IMR-90 (cell line): ENCODE results near the gene LBP. TPM values are rescaled to one million over a fixed set of nuclear protein-coding genes. Genes with fewer than 3 reads are reported as not detected.

Experiments used
- ATAC-seq: fragments of 200-7000 bp; cut with Tn5 transposase; 2 replicates; pipeline ENCODE4 v1.9.1; 2020; ENCODE audit warnings: low read depth, mild to moderate bottlenecking, moderate library complexity
- BruUV-seq: library from RNA; stranded (reverse); fragments of 400-500 nt; replicated peaks from 2 replicates; lab custom pipeline; 2021; lab: Mats Ljungman, UMichigan
- CTCF ChIA-PET: fragments of 300-600 bp; formaldehyde crosslinking; extraction: SDS; loops from one replicate; lab custom pipeline; 2021; ENCODE audit warnings: antibody characterized with exemption; lab: Yijun Ruan, JAX
- POLR2A ChIA-PET: fragments of 300-600 bp; sonication (Branson Sonifier 250); formaldehyde crosslinking; loops from one replicate; lab custom pipeline; 2022; ENCODE audit warnings: antibody characterized with exemption; ENCODE audit not compliant: unreplicated experiment; lab: Charles Lee
- DNase-seq: peaks from one replicate; pipeline ENCODE4 v3.0.0; 2013
- H2AFZ ChIP-seq: replicated peaks from 2 replicates; pipeline ENCODE3; 2013; ENCODE audit warnings: low read length, mild to moderate bottlenecking; ENCODE audit not compliant: poor library complexity
- H2AK5ac ChIP-seq: 2 replicates; pipeline ENCODE4 v1.6.1; 2013; ENCODE audit warnings: low read depth, low read length, inconsistent platforms
- H2AK9ac ChIP-seq: replicated peaks from 2 replicates; pipeline ENCODE3; 2013; ENCODE audit warnings: mild to moderate bottlenecking, low read depth, low read length, moderate library complexity; ENCODE audit not compliant: poor library complexity
- H2BK120ac ChIP-seq: 2 replicates; pipeline ENCODE4 v1.6.1; 2013; ENCODE audit warnings: low read depth, low read length, inconsistent platforms
- H2BK15ac ChIP-seq: 3 replicates; pipeline ENCODE4 v1.6.1; 2013; ENCODE audit warnings: low read depth, low read length, inconsistent platforms
- H2BK20ac ChIP-seq: 2 replicates; pipeline ENCODE4 v1.6.1; 2013; ENCODE audit warnings: low read depth, mild to moderate bottlenecking, inconsistent platforms, low read length, moderate library complexity
- H2BK5ac ChIP-seq: 2 replicates; pipeline ENCODE4 v1.6.1; 2013; ENCODE audit warnings: mild to moderate bottlenecking, low read depth, low read length, inconsistent platforms; ENCODE audit not compliant: poor library complexity, severe bottlenecking
- H3K14ac ChIP-seq: replicated peaks from 2 replicates; pipeline ENCODE4 v1.6.1; 2013; ENCODE audit warnings: low read depth, low read length, inconsistent platforms
- H3K18ac ChIP-seq: 2 replicates; pipeline ENCODE4 v1.6.1; 2013; ENCODE audit warnings: low read depth, low read length, control low read depth
- H3K23ac ChIP-seq: 2 replicates; pipeline ENCODE4 v1.6.1; 2013; ENCODE audit warnings: low read depth, low read length, inconsistent platforms
- H3K27ac ChIP-seq: 2 replicates; pipeline ENCODE4 v1.5.1; 2013; ENCODE audit warnings: mild to moderate bottlenecking, control low read depth, low read length; ENCODE audit not compliant: insufficient read depth
- H3K27me3 ChIP-seq: 2 replicates; pipeline ENCODE4 v1.6.1; 2013; ENCODE audit warnings: low read length; ENCODE audit not compliant: control insufficient read depth, insufficient read depth
- H3K36me3 ChIP-seq: 2 replicates; pipeline ENCODE4 v1.6.1; 2013; ENCODE audit warnings: low read length, mixed read lengths; ENCODE audit not compliant: control insufficient read depth, insufficient read depth
- H3K4ac ChIP-seq: 2 replicates; pipeline ENCODE4 v1.6.1; 2013; ENCODE audit warnings: low read depth, low read length, inconsistent platforms
- H3K4me1 ChIP-seq: 2 replicates; pipeline ENCODE4 v1.6.1; 2013; ENCODE audit warnings: low read length, mixed read lengths; ENCODE audit not compliant: control insufficient read depth, insufficient read depth
- H3K4me2 ChIP-seq: 2 replicates; pipeline ENCODE4 v1.6.1; 2013; ENCODE audit warnings: low read depth, mild to moderate bottlenecking, control low read depth, low read length, moderate library complexity
- H3K4me3 ChIP-seq: 2 replicates; pipeline ENCODE4 v1.5.1; 2013; ENCODE audit warnings: low read depth, mild to moderate bottlenecking, control low read depth, low read length, moderate library complexity; ENCODE audit not compliant: insufficient read depth
- H3K56ac ChIP-seq: 2 replicates; pipeline ENCODE4 v1.6.1; 2013; ENCODE audit warnings: low read length, inconsistent platforms; ENCODE audit not compliant: insufficient read depth; ENCODE audit errors: extremely low read depth
- H3K79me1 ChIP-seq, 2 experiments: 2 replicates each; pipeline ENCODE4 v1.6.1; 2013; ENCODE audit warnings: low read length in 2 of 2, inconsistent platforms in 1 of 2, low read depth in 1 of 2
- H3K9ac ChIP-seq: 2 replicates; pipeline ENCODE4 v1.6.1; 2013; ENCODE audit warnings: low read depth, low read length, control low read depth
- H3K9me1 ChIP-seq: 2 replicates; pipeline ENCODE4 v1.6.1; 2013; ENCODE audit warnings: low read length, inconsistent platforms; ENCODE audit not compliant: insufficient read depth
- H3K9me3 ChIP-seq: 2 replicates; pipeline ENCODE4 v1.6.1; 2013; ENCODE audit warnings: low read length; ENCODE audit not compliant: control insufficient read depth, insufficient read depth
- H4K20me1 ChIP-seq: 2 replicates; pipeline ENCODE4 v1.6.1; 2013; ENCODE audit warnings: low read length, inconsistent platforms; ENCODE audit not compliant: insufficient read depth
- H4K5ac ChIP-seq: 2 replicates; pipeline ENCODE4 v1.6.1; 2013; ENCODE audit warnings: mild to moderate bottlenecking, low read depth, low read length, control low read depth
- H4K8ac ChIP-seq, 2 experiments: 2 replicates each; pipeline ENCODE4 v1.6.1; 2013; ENCODE audit warnings: low read depth in 2 of 2, low read length in 2 of 2, control low read depth in 1 of 2, inconsistent platforms in 1 of 2
- H4K91ac ChIP-seq: 2 replicates; pipeline ENCODE4 v1.6.1; 2013; ENCODE audit warnings: low read depth, low read length, inconsistent platforms; ENCODE audit not compliant: insufficient read depth
- BHLHE40 ChIP-seq: fragments of 150-350 bp; IDR thresholded peaks from 2 replicates; pipeline ENCODE4 v1.6.1; 2016; ENCODE audit warnings: mild to moderate bottlenecking, low read depth, low read length
- CEBPB ChIP-seq: IDR thresholded peaks from 2 replicates; pipeline ENCODE4 v1.6.1; 2012; ENCODE audit warnings: low read depth, low read length, improper control_type of control experiment
- CHD1 ChIP-seq: IDR thresholded peaks from 2 replicates; pipeline ENCODE4 v1.6.1; 2012; ENCODE audit warnings: low read depth, low read length, improper control_type of control experiment
- FOS ChIP-seq: fragments of 150-350 bp; IDR thresholded peaks from 2 replicates; pipeline ENCODE4 v1.6.1; 2016; ENCODE audit warnings: low read depth, low read length
- MAFK ChIP-seq: IDR thresholded peaks from 2 replicates; pipeline ENCODE4 v1.6.1; 2012; ENCODE audit warnings: low read depth, low read length, improper control_type of control experiment
- MAZ ChIP-seq: IDR thresholded peaks from 2 replicates; pipeline ENCODE4 v1.6.1; 2012; ENCODE audit warnings: low read depth, mild to moderate bottlenecking, low read length, improper control_type of control experiment, moderate library complexity, borderline replicate concordance
- MXI1 ChIP-seq: IDR thresholded peaks from 2 replicates; pipeline ENCODE4 v1.6.1; 2012; ENCODE audit warnings: low read depth, mild to moderate bottlenecking, low read length, moderate library complexity, borderline replicate concordance
- NFE2L2 ChIP-seq: fragments of 150-350 bp; IDR thresholded peaks from 2 replicates; pipeline ENCODE4 v1.6.1; 2016; ENCODE audit warnings: low read depth, mild to moderate bottlenecking, low read length
- POLR2A ChIP-seq: IDR thresholded peaks from 2 replicates; pipeline ENCODE4 v1.6.1; 2012; ENCODE audit warnings: mild to moderate bottlenecking, low read depth, low read length
- RAD21 ChIP-seq: IDR thresholded peaks from 2 replicates; pipeline ENCODE4 v1.6.1; 2012; ENCODE audit warnings: low read length, improper control_type of control experiment
- RCOR1 ChIP-seq: IDR thresholded peaks from 2 replicates; pipeline ENCODE4 v1.6.1; 2012; ENCODE audit warnings: mild to moderate bottlenecking, low read length, improper control_type of control experiment; ENCODE audit not compliant: insufficient replicate concordance
- RFX5 ChIP-seq: IDR thresholded peaks from 2 replicates; pipeline ENCODE4 v1.8.0; 2012; ENCODE audit warnings: low read depth, mild to moderate bottlenecking, low read length, moderate library complexity
- SMC3 ChIP-seq: fragments of 150-350 bp; IDR thresholded peaks from 2 replicates; pipeline ENCODE4 v1.6.1; 2016; ENCODE audit warnings: low read depth, mild to moderate bottlenecking, antibody characterized with exemption, low read length, moderate library complexity
- WGBS, 2 experiments: methylation state at CpG; one replicate each; pipeline versions ENCODE4 v1.1.5 to v1.1.7; 2013; ENCODE audit warnings: missing lambda C conversion rate in 2 of 2; ENCODE audit not compliant: insufficient read length in 1 of 2; ENCODE audit errors: extremely low coverage in 2 of 2; 5-methylcytosine and 5-hydroxymethylcytosine counted together
- dilution Hi-C: fragments of 300-500 bp; cut with HindIII; formaldehyde crosslinking; loops from one replicate; pipeline ENCODE4 v1.14.3; 2018; ENCODE audit warnings: low sequenced_read_pairs; ENCODE audit not compliant: unreplicated experiment
- in situ Hi-C: fragments of 300-500 bp; cut with MboI; formaldehyde crosslinking; loops from 3 replicates; pipeline ENCODE4 v1.14.3; 2019; ENCODE audit warnings: low sequenced_read_pairs, inconsistent platforms, mixed read lengths
- intact Hi-C: fragments of 100-400 bp; cut with micrococcal nuclease; formaldehyde crosslinking; loops from 2 replicates; pipeline ENCODE4 v1.10.0; 2022
- polyA plus RNA-seq, 3 experiments: library from polyadenylated mRNA; depleted of rRNA; stranded (reverse); fragments of >200 nt; gene quantifications; 2 replicates each; pipeline ENCODE4 v1.2.3, GENCODE V29; 2012; ENCODE audit warnings: low replicate concordance in 1 of 3
- total RNA-seq: library from RNA; depleted of rRNA; stranded (reverse); fragments of >200 nt; gene quantifications from 2 replicates; pipeline ENCODE4 v1.2.3, GENCODE V29; 2012
- TF ChIP-seq, protein P1 (sequence below): fragments of 150-350 bp; IDR thresholded peaks from 2 replicates; pipeline ENCODE4 v1.6.1; 2016; ENCODE audit warnings: low read depth, mild to moderate bottlenecking, low read length, moderate library complexity, borderline replicate concordance
- TF ChIP-seq, protein P2 (sequence below): conservative IDR thresholded peaks from 2 replicates; pipeline ENCODE4 v1.5.1; 2012; ENCODE audit warnings: mild to moderate bottlenecking, low read depth, low read length, improper control_type of control experiment
- TF ChIP-seq, protein P3 (sequence below): fragments of 150-350 bp; IDR thresholded peaks from 2 replicates; pipeline ENCODE4 v1.6.1; 2017; ENCODE audit warnings: mild to moderate bottlenecking, antibody characterized with exemption, low read length, low read depth

Gene LBP
- total and polyA plus RNA-seq, 2 of the 4 experiments (the other 2 are of a cell fraction), result not detected

DNA sequence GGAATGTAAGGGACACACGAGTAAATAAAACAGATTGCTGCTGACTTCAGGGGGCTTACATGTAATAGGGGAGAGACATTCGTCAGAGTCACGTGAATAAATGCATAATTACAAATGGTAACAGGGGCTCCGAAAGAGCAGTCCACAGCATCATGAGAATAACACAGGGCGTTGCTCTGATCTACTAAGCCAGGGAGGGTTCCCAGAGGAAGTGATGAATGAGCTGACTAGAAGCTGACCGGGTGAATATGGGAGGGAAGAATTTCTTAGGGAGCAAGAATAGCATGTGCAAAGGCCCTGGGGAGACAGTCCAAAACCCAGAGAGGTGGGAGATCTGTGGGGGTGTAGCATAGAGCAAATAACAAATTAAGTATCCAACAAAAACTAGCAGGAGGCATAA is 39.9 kb upstream of the LBP start:
- CTCF ChIA-PET, result interaction anchor here (1.3 to 1.5 kb wide), 2 partner anchors 15 to 80 kb away, joined by 3 to 6 read pairs; no protein-coding TSS in a partner anchor
- POLR2A ChIA-PET, result no interaction called here
- BruUV-seq, result no TSS peak
- Histone ChIP-seq H3K79me1 (no peaks in the 10 kb centered on the region), H3K36me3 (no peaks in the 10 kb centered on the region), H2BK120ac (no peak overlapping the region), H3K4me2 (no peak overlapping the region), H3K14ac (no peak overlapping the region), H3K27ac (no peak overlapping the region), H3K18ac (no peak overlapping the region), H2AK9ac (no peak overlapping the region), H2BK20ac (no peak overlapping the region), H3K4ac (no peak overlapping the region), H4K20me1 (no peaks in the 10 kb centered on the region), H2BK5ac (no peak overlapping the region), H3K4me1 (no peaks in the 10 kb centered on the region), H3K56ac (no peak overlapping the region), H3K9me3 (peaks cover 7% of the 10 kb centered on the region; the same call in 1 of the 2 replicates), H2AFZ (no peak overlapping the region), H4K91ac (no peak overlapping the region), H3K27me3 (peaks cover 28% of the 10 kb centered on the region), H3K23ac (no peak overlapping the region), H3K9me1 (no peaks in the 10 kb centered on the region), H2BK15ac (no peak overlapping the region), H2AK5ac (no peak overlapping the region), H4K5ac (no peak overlapping the region), H3K4me3 (no peak overlapping the region), H4K8ac (no peak overlapping the region), H3K9ac (no peak overlapping the region)
- dilution Hi-C loops, result no loop called here
- intact Hi-C loops, result no loop called here
- in situ Hi-C loops, result loop anchor here (5.0 to 10.0 kb wide), 2 partner anchors 69 to 242 kb away; no protein-coding TSS in a partner anchor
- TF ChIP-seq, protein P1, sequence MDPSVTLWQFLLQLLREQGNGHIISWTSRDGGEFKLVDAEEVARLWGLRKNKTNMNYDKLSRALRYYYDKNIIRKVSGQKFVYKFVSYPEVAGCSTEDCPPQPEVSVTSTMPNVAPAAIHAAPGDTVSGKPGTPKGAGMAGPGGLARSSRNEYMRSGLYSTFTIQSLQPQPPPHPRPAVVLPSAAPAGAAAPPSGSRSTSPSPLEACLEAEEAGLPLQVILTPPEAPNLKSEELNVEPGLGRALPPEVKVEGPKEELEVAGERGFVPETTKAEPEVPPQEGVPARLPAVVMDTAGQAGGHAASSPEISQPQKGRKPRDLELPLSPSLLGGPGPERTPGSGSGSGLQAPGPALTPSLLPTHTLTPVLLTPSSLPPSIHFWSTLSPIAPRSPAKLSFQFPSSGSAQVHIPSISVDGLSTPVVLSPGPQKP, result no peak
- TF ChIP-seq SMC3, result no peak
- TF ChIP-seq RCOR1, result no peak
- TF ChIP-seq RFX5, result no peak
- no peak for TF ChIP-seq BHLHE40
- TF ChIP-seq, protein P2, sequence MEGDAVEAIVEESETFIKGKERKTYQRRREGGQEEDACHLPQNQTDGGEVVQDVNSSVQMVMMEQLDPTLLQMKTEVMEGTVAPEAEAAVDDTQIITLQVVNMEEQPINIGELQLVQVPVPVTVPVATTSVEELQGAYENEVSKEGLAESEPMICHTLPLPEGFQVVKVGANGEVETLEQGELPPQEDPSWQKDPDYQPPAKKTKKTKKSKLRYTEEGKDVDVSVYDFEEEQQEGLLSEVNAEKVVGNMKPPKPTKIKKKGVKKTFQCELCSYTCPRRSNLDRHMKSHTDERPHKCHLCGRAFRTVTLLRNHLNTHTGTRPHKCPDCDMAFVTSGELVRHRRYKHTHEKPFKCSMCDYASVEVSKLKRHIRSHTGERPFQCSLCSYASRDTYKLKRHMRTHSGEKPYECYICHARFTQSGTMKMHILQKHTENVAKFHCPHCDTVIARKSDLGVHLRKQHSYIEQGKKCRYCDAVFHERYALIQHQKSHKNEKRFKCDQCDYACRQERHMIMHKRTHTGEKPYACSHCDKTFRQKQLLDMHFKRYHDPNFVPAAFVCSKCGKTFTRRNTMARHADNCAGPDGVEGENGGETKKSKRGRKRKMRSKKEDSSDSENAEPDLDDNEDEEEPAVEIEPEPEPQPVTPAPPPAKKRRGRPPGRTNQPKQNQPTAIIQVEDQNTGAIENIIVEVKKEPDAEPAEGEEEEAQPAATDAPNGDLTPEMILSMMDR, result no peak
- TF ChIP-seq FOS, result no peak
- TF ChIP-seq CEBPB, result no peak
- no peak for TF ChIP-seq POLR2A
- TF ChIP-seq, protein P3, sequence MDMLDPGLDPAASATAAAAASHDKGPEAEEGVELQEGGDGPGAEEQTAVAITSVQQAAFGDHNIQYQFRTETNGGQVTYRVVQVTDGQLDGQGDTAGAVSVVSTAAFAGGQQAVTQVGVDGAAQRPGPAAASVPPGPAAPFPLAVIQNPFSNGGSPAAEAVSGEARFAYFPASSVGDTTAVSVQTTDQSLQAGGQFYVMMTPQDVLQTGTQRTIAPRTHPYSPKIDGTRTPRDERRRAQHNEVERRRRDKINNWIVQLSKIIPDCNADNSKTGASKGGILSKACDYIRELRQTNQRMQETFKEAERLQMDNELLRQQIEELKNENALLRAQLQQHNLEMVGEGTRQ, result no peak
- no peak for TF ChIP-seq RAD21
- no peak for TF ChIP-seq MXI1
- TF ChIP-seq CHD1, result no peak
- no peak for TF ChIP-seq MAFK
- TF ChIP-seq MAZ, result no peak
- TF ChIP-seq NFE2L2, result no peak
- WGBS, 2 experiments, result 100% methylated on average over 3 of the region's 6 CpGs; no CpG with 5 or more reads in 1 of the 2 experiments
- ATAC-seq (no peak), DNase-seq (no peak)
